HG03066 (cell line): ENCODE data around the gene APOA1.

Experiments
- ATAC-seq: cut with Tn5 transposase; IDR thresholded peaks from one replicate; pipeline ENCODE4 v1.9.1; 2021; ENCODE audit warnings: low read depth; ENCODE audit not compliant: unreplicated experiment

The APOA1 gene

DNA sequence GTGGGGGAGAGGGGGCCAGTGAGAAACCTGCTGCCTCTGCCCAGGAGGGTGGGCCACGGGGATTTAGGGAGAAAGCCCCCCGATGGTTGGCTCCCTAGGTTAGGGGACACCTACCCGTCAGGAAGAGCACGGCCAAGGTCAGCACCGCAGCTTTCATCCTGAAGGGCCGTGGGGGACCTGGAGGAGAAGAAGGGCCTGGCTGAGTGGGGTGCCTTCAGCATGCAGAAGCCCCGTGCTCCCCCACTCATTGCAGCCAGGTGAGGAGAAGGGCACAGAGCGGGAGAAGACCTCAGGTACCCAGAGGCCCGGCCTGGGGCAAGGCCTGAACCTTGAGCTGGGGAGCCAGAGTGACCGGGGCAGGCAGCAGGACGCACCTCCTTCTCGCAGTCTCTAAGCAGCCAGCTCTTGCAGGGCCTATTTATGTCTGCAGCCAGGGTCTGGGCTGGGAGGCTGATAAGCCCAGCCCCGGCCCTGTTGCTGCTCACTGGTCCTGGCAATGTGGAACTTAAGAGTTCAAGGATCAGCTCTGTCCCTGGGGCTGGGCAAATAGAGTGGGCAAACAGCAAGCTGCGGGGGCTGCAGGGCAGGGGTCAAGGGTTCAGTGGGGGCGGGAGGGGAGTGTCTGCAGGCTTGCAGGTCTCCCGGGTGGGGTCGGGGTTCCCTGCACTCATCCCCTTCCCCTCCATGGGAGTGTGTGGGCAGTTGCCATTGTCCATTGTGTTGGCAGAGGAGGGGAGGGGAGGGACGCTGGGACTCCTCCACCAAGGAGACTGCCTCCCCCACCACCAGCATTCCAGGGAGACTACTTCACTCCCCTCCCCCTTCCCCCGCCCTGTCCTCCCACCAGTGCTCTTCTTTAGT, at the start of gene APOA1:
Gene APOA1 (minus strand): TSS at position 392 of the 861 bp plus-strand sequence. CDS start 235 bp downstream, at position 157.
- no peak for ATAC-seq

DNA sequence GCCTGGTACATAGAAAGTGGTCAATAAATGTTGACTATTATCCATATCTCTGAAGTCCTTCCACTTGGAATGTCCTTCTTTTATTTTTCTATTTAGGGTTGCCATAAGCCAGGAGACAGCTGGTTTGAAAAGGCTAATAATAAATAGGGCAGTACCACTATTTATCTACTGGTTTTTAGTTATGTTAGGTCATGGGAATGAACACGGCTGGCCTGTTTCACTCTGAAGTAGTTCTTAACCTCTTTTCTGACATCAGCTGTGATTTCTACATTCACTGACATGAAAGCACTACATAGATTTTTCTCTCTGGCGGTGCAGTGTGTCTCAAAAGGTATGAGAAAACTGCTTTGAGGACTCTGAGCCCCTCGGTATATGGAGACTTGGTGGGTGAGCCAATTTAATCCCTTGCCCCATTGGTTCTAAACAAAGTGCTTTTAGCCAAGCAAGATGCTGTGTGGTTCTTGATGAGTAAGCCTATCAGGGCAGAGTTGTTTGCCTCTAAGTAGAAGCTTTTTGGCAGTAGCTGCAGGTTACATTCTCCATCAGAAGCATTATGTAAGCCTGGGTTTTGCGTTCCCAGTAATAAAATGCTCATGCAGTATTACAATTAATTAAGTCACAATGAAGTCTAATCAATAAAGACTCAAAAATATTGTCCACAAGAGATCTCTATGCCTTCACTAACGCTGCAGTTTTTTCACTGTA, 48.7 kb upstream of the APOA1 start:
- no peak for ATAC-seq

DNA sequence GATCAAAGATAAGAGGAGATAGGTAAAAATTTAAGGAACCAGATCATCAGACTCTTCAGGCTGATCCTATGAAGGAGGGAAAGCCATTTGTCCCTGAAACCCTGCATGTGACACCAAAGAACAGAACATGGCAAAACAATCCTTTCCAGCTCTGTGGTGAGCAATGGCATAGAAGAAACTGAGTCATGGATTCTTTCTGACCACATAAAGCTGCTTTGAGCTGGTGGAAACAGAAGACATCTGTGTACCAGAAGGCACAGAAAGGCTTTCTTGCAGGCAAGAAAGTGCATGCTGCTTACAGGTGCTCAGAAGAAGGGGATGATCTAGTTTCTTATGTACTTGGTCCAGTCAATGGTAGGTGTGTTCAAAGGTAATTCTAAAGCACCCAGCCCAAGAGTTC, 45.0 kb upstream of the APOA1 start:
- ATAC-seq: no peak

DNA sequence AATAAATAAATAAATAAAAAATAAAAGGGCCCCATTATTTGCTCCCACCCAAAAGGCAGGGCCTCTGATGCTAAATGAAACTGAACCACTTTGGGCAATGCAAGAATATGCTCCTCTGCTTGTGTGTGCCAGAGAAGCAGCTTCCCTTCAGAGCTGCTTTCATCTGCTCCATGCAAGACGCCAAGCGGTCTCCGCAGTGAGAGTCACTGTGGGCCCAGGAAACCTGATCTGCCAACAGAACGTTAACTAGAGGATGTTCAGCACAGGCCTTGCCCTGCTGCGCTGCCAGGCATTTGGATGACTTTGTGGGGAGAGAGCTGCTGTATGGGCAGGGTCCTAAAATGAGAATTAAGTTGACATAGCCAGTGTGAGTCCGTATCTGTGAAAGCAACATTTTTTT, 43.7 kb upstream of the APOA1 start:
- ATAC-seq: no peak

DNA sequence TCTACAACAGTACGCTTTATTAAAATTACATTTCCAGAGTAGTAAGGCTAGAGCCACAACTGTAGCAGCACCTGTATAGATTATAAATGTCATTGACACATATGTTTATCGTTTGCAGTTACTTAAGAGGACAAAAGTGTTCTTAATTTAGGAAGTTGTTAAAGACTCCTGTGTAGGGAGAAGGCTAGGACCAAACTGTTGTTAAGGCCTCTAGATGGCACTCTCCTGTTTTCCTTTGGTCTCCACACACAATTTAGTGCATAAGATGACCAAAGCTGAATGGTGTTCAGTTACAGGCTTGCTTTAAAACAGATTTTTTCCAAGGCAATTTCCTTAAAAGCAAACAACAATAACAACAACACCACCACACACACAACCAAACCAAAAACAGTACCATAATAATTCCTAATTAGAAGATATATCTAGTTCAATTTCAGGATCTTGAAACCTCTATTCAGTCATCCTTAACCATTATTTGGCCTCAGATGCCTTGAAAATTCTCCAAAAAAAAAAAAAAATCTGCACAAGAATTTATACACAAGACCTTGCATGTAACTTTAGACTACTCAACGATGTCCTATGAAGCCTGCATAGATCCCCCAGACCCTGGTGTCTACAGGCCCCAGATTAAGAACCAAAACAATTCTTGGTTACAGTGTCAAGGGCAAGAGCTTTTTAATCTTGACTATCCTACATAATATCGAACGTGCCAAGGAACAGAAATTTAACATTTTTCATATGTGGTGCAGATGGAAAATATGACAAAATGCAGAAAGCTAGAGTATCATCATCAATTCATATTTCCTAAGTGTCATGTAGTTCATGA, 42.6 kb upstream of the APOA1 start:
- peak; percentile 63 for ATAC-seq

DNA sequence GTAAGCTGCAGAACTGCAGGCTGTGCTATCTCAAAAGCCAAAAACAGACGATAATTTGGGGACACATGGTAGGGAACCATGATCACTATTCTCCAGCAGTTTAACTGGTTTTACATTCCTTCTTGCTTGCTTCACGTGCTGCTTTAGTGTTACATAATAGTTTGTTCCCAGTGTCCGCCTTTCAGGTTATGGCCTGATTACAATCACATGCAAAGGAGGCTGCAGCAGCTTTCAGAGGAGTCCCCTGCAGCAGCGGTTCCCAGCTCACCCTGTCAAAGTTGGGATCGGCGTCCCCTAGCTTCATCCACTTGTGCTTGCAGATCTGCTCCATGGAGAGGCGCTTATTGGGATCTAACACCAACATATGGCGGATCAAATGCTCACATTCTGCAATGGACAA, 39.2 kb upstream of the APOA1 start:
- ATAC-seq: no peak

DNA sequence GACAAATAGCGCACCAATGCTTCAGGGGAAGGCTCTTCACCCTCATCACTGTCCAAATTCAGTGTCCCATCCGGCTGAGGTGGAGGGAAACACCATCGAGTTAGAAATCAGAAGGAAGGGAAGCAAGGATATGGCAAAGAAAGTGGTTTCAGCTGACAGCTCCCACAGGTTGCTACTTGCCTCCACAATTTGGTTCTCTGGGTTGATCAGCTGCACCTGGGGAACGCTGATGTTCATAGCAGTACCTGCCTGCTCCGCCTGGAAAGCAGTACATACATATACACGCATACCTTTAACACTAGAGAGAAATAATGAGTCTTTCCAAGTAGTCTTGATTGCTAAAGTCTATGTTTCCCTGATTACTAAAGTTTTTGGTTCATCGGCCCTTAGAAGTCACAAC, 37.8 kb upstream of the APOA1 start:
- no peak for ATAC-seq

DNA sequence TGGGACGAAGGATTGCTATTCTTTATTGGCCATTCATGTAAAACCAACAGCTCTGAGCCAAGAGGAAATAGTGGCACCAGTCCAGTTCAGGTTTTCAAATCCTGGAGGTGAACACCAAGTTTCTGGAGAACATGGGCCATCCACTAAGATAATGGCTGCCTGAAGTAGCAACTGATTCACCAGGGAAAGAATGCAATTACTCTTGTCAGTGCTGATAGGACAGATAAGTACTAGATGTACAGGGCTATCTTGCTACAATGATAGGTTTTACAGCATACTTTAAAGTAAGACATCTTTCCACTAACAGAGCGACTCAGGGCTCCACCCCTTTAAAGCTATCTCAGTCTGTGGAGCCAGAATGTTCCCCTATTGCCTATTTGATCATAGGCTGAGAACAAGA, 36.8 kb upstream of the APOA1 start:
- ATAC-seq: no peak

DNA sequence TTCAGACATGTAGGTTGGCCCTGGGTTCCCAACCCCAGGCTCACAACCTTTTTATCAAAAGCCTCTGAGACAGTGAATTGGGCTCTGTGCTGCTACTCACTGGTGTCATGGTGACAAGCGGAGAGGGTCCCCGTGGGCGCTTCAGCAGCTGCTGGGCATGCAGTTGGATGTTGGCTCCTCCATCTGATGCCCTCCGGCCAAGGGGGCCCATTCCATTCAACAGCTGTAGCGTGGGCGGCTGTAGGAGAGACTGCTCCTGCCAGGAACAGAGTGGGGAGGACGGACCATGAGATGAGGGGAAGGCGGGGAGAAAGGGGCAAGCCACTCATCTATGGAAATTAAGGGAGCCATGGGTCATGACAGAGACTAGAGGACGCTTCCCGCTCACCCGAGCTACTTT, 36.0 kb upstream of the APOA1 start:
- ATAC-seq: no peak

DNA sequence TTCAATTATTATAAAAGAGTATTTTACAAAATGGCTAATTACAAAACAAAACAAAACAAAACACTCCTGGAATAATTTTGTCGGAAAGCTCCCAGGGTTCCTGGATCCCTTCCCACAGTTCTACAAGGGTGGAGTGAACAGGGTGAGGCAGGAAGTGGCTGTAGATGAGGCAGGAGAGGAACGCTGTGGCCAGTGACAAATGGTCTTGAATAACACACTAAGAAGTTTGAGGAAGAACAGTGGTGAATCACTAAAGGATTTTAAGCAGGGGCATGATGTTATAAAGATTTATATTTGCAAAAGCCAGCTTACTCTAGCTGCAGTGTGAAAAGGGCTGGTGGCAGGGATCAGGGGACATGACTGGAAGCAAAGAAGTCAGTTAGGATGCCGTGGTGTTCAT, 33.8 kb upstream of the APOA1 start:
- ATAC-seq: no peak

DNA sequence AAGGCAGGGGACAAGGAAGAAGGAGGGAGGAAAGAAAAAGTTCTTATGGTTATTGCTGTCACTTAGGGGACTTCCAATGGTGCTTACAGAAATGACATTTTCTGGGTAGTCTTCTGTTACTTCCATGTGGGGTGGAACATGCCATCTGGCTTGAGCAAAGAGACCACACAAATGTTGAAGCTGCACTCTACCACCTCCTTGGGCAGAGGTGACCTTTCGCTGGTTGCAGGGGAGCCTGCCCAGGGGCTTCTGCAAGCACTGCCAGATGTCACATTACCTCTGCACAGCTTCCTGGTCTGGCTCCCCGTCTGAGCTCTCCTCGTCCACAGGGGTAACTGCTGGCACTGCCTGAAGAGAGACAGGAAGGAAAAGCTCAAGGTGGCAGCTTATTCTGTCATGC, 32.6 kb upstream of the APOA1 start:
- ATAC-seq: no peak

DNA sequence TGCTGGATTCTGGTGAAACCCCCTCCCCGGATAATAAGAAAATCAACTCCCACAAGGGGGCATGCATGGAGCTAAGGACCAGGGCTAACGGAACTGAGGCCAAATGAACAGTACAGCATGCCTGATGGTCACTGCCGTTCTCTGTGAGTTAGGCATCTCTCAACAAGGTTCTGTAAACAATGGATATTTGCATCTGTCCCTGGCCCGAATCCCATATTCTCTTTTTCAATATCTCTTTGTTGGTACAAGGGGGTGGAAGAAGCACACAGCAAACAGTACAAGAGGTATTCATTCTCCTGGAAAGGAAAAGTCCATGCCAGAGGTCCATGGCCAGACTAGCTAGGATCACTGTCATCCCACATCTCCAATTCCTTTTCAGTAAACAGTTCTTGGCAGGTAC, 32.2 kb upstream of the APOA1 start:
- ATAC-seq: no peak

DNA sequence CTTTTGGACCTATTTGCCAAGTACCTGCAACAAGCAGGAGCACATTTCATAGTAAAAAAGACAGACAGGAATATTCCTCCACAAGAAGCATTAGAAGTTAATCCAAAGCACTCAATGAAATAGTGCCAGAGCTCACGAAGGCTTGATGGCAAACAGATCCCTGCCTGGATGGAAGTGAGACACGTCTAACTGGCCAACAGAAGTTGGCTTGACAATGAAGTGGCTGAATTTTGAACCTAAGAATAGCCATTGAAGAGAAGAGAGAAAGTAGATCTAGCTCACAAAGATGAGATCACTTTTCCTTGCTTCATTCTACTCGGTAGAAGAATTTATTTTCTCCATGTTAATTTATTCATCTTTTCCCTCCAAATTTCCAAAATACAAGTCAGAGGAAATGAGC, 30.6 kb upstream of the APOA1 start:
- ATAC-seq: no peak

DNA sequence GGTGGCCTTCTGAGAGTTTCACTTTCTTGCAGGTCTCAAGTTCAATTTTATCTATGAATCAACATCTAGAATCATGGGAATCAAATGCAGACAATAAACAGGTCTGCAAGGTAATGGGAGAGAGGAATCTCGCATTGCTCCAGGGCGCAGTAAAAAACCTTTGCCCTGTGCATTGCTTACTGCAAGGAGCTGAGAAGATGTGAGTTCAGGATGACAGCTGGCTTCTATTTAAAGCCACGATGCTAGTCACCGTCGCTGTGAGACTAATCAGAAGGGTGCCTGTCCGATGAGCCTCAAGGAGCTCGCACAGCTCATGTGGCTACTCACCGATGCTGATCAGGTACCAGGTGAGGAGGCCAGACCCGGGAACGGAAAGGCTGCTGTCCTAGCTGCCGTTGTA, 30.2 kb upstream of the APOA1 start:
- no peak for ATAC-seq

DNA sequence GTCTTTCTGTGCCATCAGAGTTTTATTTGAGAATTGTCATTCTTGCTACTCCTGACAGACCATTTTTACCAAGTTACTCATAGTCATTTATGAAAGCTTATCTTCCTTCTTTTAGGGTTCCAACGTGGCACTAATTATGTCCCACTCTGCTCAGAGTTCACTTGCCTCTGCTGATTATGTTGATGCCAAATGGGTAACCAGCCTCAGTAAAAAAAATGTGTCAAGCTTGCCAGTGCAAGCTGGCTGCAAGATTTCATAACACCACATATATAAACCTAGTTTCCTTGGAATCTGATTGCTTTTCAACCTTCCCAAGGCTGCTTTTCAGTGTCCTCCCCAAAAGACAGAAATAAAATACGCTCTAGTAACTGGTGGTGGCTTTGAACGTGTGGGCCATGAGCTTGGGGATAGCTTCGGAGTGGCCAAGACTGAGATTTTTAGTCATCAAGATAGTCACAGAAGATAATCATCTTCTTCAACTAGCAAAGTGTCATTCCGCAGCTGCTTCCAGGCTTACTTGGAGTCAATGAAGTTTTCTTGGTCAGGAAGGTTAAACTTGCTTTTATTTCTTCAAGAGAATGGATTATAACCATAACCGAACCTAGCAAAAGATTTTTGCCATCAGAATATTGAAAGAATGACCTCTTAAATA, 29.5 kb upstream of the APOA1 start:
- ATAC-seq: no peak

DNA sequence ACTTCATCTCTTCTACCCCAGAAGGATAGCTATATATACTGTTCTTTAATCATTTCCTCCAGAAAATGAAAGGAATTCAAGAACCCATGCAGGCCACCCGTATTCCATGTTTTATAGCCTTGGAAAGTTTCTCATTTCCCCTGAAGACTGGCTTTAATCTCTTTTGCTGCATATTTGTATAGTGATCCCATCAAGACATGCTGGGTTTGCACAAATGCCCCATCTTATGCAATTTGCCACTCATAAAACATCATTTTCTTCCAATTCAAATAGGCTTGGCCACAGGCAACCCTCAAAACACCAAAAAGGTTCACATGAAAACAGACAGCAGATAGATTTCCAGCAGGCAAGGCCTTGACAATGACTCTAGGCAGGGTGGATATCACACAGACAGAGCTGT, 28.3 kb upstream of the APOA1 start:
- ATAC-seq: no peak

DNA sequence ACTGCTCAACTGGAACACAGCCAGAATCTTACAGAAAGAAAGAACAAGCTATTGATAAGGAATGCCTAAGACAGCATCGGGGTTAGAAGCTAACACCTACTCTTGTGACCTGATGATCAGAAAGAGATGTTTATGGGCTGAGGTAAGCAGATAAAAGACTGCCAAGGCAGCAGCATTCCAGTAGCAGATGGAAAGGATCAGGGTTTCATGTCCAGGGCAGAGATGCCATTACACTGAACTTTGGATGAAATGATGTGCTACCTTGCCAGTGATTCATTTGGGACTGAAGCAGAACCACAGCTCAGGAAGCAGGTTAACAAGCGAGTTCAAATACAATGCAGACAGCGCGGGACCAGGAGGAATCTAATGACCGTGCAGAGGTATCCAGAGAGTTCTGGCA, 27.1 kb upstream of the APOA1 start:
- no peak for ATAC-seq

DNA sequence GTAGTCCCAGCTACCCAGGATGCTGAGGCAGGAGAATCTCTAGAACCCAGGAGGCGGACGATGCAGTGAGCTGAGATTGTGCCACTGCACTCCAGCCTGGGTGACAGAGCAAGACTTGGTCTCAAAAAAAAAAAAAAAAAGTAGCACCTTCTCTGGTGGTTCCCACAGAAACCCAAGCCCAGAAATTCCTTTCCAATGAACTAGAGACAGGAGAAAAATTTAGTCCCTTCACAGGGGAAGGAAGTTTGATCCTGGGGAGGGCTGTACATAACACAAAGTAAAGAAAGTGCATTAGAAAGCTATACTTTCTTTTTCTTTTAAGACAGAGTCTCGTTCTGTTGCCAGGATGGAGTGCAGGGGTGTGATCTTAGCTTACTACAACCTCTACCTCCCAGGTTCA, 25.5 kb upstream of the APOA1 start:
- ATAC-seq: no peak

DNA sequence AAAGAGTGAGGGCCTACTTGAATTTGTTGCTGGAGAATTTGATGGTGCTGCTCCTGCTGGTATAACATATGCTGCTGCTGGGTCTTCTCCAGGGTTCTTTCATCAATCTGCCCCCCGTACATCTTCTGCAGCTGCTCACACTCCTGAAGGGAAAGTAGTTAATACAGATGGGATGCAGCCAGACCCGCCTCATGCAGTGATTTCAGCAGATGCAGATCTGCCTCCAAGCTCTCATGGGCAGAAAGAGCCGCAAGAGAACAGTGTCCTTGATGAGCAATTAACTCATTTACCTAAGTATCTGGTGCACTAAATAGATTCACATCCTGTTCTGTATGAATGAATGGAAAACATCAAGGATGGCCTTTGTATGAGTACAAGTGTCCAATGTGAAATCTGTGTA, 24.8 kb upstream of the APOA1 start:
- ATAC-seq: no peak

DNA sequence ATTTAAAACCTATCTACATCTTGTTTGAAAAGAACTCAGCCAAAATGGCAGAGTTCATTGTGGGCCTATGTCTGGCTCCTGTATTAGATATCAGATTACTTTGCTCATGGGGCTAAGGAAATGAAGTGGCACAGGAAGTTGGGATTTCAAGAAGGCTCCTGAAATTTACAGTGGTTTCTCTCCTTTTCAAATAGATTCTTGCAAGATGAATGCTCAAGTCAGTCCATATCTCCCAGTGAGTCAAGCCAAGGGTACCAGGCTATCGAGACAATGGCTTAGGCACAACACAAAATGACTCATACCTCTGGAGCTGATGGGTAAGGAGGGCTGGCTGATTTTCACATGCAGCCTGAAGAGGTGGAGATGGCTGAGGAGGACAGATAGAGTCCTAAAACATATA, 24.1 kb upstream of the APOA1 start:
- no peak for ATAC-seq

DNA sequence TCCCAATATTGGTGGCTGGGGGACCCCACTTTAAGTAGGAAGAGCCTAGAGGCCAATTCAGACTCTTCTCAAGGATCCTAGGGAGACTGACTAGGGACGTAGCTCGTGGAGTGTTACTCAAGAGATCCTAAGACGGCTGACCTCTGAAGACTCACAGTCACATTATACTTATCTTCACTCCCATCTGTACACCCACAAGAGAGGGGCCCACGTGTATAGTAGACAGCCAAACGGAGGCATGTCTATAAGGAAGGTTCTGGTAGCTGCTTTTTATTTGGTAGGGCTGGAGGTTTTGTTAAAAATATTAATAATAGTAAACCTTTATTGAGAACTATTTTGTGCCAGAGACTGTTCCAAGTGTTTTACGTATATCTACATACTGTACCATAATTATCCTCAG, 22.9 kb upstream of the APOA1 start:
- ATAC-seq: no peak
